Neuronal stem cell (in vitro differentiated cells): ENCODE data around the gene UGCG. TPM values are rescaled to one million over a fixed set of nuclear protein-coding genes. Genes with fewer than 3 reads are reported as not detected.

Source experiments
- DNase-seq: peaks from one replicate; pipeline ENCODE4 v3.0.0-alpha.2; 2013; ENCODE audit warnings: low spot score
- H2AFZ ChIP-seq: one replicate; pipeline ENCODE4 v1.6.1; 2013; ENCODE audit warnings: mild to moderate bottlenecking, low read length, inconsistent platforms
- H2AK5ac ChIP-seq: 2 replicates; pipeline ENCODE4 v1.6.1; 2013; ENCODE audit warnings: low read depth, mild to moderate bottlenecking, inconsistent platforms, low read length, moderate library complexity, mixed read lengths
- H2BK120ac ChIP-seq: 2 replicates; pipeline ENCODE4 v1.6.1; 2013; ENCODE audit warnings: low read depth, mild to moderate bottlenecking, inconsistent platforms, low read length, moderate library complexity, mixed read lengths
- H2BK12ac ChIP-seq: one replicate; pipeline ENCODE4 v1.6.1; 2013; ENCODE audit warnings: low read length, inconsistent platforms
- H2BK15ac ChIP-seq: 2 replicates; pipeline ENCODE4 v1.6.1; 2013; ENCODE audit warnings: mild to moderate bottlenecking, low read length, inconsistent platforms, mixed read lengths
- H2BK5ac ChIP-seq: one replicate; pipeline ENCODE4 v1.6.1; 2013; ENCODE audit warnings: inconsistent platforms, mild to moderate bottlenecking, low read length, moderate library complexity
- H3K14ac ChIP-seq: one replicate; pipeline ENCODE4 v1.6.1; 2013; ENCODE audit warnings: low read length, inconsistent platforms
- H3K18ac ChIP-seq: 2 replicates; pipeline ENCODE4 v1.6.1; 2013; ENCODE audit warnings: low read length, inconsistent platforms
- H3K23ac ChIP-seq: 2 replicates; pipeline ENCODE4 v1.6.1; 2013; ENCODE audit warnings: low read depth, mild to moderate bottlenecking, mixed read lengths, low read length, inconsistent platforms; ENCODE audit not compliant: poor library complexity
- H3K27ac ChIP-seq: replicated peaks from 3 replicates; pipeline ENCODE4 v1.5.1; 2013; ENCODE audit warnings: low read length, inconsistent platforms
- H3K27me3 ChIP-seq, 3 experiments: 2 replicates each; pipeline ENCODE4 v1.6.1; 2013; ENCODE audit warnings: low read length in 3 of 3, mild to moderate bottlenecking in 2 of 3, inconsistent platforms in 1 of 3, low read depth in 1 of 3, mixed read lengths in 1 of 3, moderate library complexity in 1 of 3; ENCODE audit not compliant: control insufficient read depth in 3 of 3, insufficient read depth in 3 of 3
- H3K36me3 ChIP-seq, 2 donors: replicated peaks in 1 of 2; 2 replicates each; pipeline ENCODE4 v1.6.1; 2013; ENCODE audit warnings: low read length in 2 of 2; ENCODE audit not compliant: control insufficient read depth in 2 of 2, insufficient read depth in 2 of 2
- H3K4ac ChIP-seq: 2 replicates; pipeline ENCODE4 v1.6.1; 2013; ENCODE audit warnings: inconsistent platforms, mild to moderate bottlenecking, low read length, moderate library complexity
- H3K4me1 ChIP-seq, 2 donors: 1 replicate in 1 of 2; 2 replicates in 1 of 2; pipeline ENCODE4 v1.6.1; 2013; ENCODE audit warnings: low read length in 2 of 2, low read depth in 1 of 2; ENCODE audit not compliant: control insufficient read depth in 2 of 2, insufficient read depth in 1 of 2
- H3K4me2 ChIP-seq: one replicate; pipeline ENCODE4 v1.6.1; 2013; ENCODE audit warnings: mild to moderate bottlenecking, low read length, inconsistent platforms; ENCODE audit not compliant: insufficient read depth, poor library complexity, severe bottlenecking
- H3K4me3 ChIP-seq, 2 donors: 2 replicates each; pipeline ENCODE4 v1.5.1; 2013; ENCODE audit warnings: low read length in 2 of 2, mild to moderate bottlenecking in 2 of 2, inconsistent platforms in 1 of 2, moderate library complexity in 1 of 2
- H3K79me1 ChIP-seq: one replicate; pipeline ENCODE4 v1.6.1; 2013; ENCODE audit warnings: low read depth, mild to moderate bottlenecking, inconsistent platforms, low read length, moderate library complexity
- H3K9ac ChIP-seq: one replicate; pipeline ENCODE4 v1.6.1; 2013; ENCODE audit warnings: mild to moderate bottlenecking, low read depth, low read length, inconsistent platforms; ENCODE audit not compliant: poor library complexity
- H3K9me3 ChIP-seq, 2 donors: replicated peaks in 1 of 2; 2 replicates each; pipeline versions ENCODE3 to v1.6.1; 2013; ENCODE audit warnings: low read length in 2 of 2, mild to moderate bottlenecking in 2 of 2, inconsistent platforms in 1 of 2, low read depth in 1 of 2, mixed read lengths in 1 of 2, moderate library complexity in 1 of 2; ENCODE audit not compliant: control insufficient read depth in 2 of 2, insufficient read depth in 1 of 2
- H4K8ac ChIP-seq: one replicate; pipeline ENCODE4 v1.6.1; 2013; ENCODE audit warnings: low read depth, mild to moderate bottlenecking, inconsistent platforms, low read length, moderate library complexity
- H4K91ac ChIP-seq: one replicate; pipeline ENCODE4 v1.6.1; 2013; ENCODE audit warnings: low read length, low read depth, mild to moderate bottlenecking, inconsistent platforms; ENCODE audit not compliant: poor library complexity
- WGBS, 2 donors: extraction: QIAGEN DNeasy Blood & Tissue Kit; methylation state at CpG; one replicate each; pipeline ENCODE4 v1.1.7; 2013; ENCODE audit warnings: missing lambda C conversion rate in 2 of 2, mixed read lengths in 1 of 2; ENCODE audit not compliant: insufficient read length in 2 of 2, insufficient replicate concordance in 1 of 2; ENCODE audit errors: extremely low coverage in 2 of 2; 5-methylcytosine and 5-hydroxymethylcytosine counted together
- polyA plus RNA-seq, 2 experiments: library from polyadenylated mRNA; stranded (reverse); fragments of 200-250 nt; gene quantifications; one replicate each; pipeline ENCODE4 v1.2.3, GENCODE V29; 2013

Gene UGCG
- polyA plus RNA-seq (2013, experiment 1 of 2), result 22.3 TPM
- 22.8 TPM for polyA plus RNA-seq (2013, experiment 2 of 2)

DNA sequence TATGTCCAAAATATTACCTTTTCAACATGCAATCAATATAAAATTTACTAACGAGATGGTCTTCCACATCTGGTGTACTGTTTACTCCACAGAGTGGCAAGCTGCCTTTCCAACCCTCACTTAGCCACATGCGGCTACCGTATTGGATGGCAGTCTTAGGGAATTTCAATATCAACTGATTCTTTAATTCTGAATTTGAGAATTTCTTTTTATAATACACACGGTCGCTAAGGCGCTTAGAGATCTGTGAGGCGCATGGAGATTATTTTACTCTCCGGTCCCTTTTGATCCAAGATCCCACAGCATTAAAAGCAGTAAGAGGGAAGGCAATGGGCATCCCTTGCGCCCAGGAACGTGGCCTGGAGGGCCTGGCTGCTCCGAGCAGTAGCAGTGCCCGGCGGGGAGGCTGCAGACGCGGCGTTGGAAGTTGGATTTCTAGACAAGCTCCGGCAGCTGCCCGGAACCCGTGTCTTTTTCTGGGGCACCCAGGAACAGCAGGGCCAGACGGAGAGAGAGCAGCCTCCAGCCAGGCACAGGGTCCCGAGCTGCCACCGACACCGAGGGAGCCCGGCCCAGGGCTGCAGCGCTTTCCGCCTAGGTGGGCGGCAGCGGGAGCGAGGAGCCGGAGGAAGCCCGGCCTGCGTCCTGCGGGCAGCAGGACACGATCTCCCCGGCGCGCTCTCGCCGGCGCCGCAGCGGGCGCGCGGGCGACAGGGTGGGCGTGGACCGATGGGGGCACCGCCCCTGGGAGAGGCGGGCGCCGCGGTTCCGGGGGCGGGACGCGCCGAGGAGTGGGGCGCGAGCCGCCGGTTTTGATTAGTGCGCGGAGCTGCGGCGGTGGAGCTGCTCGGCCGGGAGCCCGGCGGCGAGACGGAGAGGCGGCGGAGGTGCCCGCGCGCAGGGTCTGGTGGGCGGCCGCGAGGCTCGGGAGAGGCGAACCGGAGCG, at the start of gene UGCG:
Gene UGCG (plus strand): TSS at position 819 of the 946 bp plus-strand sequence. CDS start 402 bp downstream, outside the sequence.
- H3K4me3 ChIP-seq, result peak within 1 kb of the TSS; percentile 76 to 98
- H3K18ac ChIP-seq, result peak within 1 kb of the TSS; percentile 99
- peak within 1 kb of the TSS; percentile 96 for H3K27ac ChIP-seq
- H4K91ac ChIP-seq, result no peak within 1 kb of the TSS
- H3K36me3 ChIP-seq, result no peaks in the 10 kb centered on the region
- H4K8ac ChIP-seq, result peak within 1 kb of the TSS; percentile 65
- H3K4me2 ChIP-seq, result peak within 1 kb of the TSS; percentile 73
- H3K9ac ChIP-seq, result peak within 1 kb of the TSS; percentile 91
- no peaks in the 10 kb centered on the region for H3K79me1 ChIP-seq
- H2BK15ac ChIP-seq, result no peak within 1 kb of the TSS
- peak within 1 kb of the TSS; percentile 84 for H3K4ac ChIP-seq
- H3K9me3 ChIP-seq, result no peaks in the 10 kb centered on the region
- peak within 1 kb of the TSS; percentile 98 for H3K23ac ChIP-seq
- H2BK12ac ChIP-seq, result peak within 1 kb of the TSS; percentile 3
- peaks cover 0 to 2% of the 10 kb centered on the region in 2 donors for H3K4me1 ChIP-seq
- H2BK5ac ChIP-seq, result peak within 1 kb of the TSS; percentile 93
- no peaks in the 10 kb centered on the region for H3K27me3 ChIP-seq
- H3K14ac ChIP-seq, result peak within 1 kb of the TSS; percentile 100
- H2AFZ ChIP-seq, result peak within 1 kb of the TSS; percentile 99
- peak within 1 kb of the TSS; percentile 94 for H2BK120ac ChIP-seq
- WGBS, 2 donors, result no CpG with 5 or more reads among the region's 84 CpGs
- no peak within 1 kb of the TSS for H2AK5ac ChIP-seq
- DNase-seq, result peak; percentile 85

DNA sequence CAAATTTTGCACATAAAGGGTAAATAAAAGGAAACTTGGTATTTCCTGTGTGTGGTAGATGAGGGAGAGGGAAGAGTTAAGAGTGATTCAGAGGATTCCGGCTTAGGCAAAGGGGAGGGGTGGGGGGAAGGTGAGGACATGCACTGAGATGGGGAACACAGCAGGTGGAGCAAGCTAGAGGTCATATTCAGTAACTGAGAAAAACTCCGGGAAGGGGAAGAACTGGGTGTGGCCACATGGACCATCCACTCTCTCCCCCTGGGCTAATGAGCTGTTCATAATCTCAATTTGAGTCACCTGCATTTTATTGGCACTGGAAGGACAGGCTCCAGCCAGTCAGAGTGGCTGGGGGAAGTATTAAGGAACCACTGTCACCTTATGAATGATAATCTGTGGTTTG, 45.1 kb upstream of the UGCG start:
- H3K9me3 ChIP-seq, result no peaks in the 10 kb centered on the region

GRCh38 chr9:111852291-111852690, 44.3 kb upstream of the UGCG start:
- Histone ChIP-seq H2BK15ac (no peak overlapping the region), H4K8ac (no peak overlapping the region), H3K23ac (no peak overlapping the region), H3K4me2 (no peak overlapping the region), H3K4me3 (no peak overlapping the region), H2BK120ac (no peak overlapping the region), H3K18ac (no peak overlapping the region), H3K36me3 (no peaks in the 10 kb centered on the region), H3K4me1 (no peaks in the 10 kb centered on the region), H3K4ac (no peak overlapping the region), H2BK12ac (no peak overlapping the region), H3K9me3 (no peaks in the 10 kb centered on the region), H2BK5ac (no peak overlapping the region), H3K27ac (no peak overlapping the region), H3K27me3 (no peaks in the 10 kb centered on the region), H3K9ac (no peak overlapping the region), H2AK5ac (no peak overlapping the region), H3K14ac (no peak overlapping the region), H4K91ac (no peak overlapping the region), H3K79me1 (no peaks in the 10 kb centered on the region), H2AFZ (no peak overlapping the region)
- no CpG with 5 or more reads among the region's 1 CpG for WGBS, 2 donors
- no peak for DNase-seq

More for the DNA sequence above, 45.1 kb upstream of the UGCG start:
- Histone ChIP-seq H2AFZ (no peak overlapping the region), H3K4me3 (no peak overlapping the region), H3K23ac (no peak overlapping the region), H3K4me1 (no peaks in the 10 kb centered on the region), H3K14ac (no peak overlapping the region), H3K36me3 (no peaks in the 10 kb centered on the region), H2AK5ac (no peak overlapping the region), H2BK12ac (no peak overlapping the region), H3K27me3 (no peaks in the 10 kb centered on the region), H3K27ac (no peak overlapping the region), H2BK5ac (no peak overlapping the region), H3K18ac (no peak overlapping the region), H4K8ac (no peak overlapping the region), H4K91ac (no peak overlapping the region), H3K4me2 (no peak overlapping the region), H3K79me1 (no peaks in the 10 kb centered on the region), H2BK120ac (no peak overlapping the region), H3K4ac (no peak overlapping the region), H2BK15ac (no peak overlapping the region), H3K9ac (no peak overlapping the region)
- DNase-seq, result no peak
- WGBS, 2 donors, result no CpG with 5 or more reads among the region's 2 CpGs

GRCh38 chr9:111853450-111853827, 43.2 kb upstream of the UGCG start:
- no peaks in the 10 kb centered on the region for H3K27me3 ChIP-seq
- H3K9ac ChIP-seq, result no peak overlapping the region
- H4K8ac ChIP-seq, result no peak overlapping the region
- H2AK5ac ChIP-seq, result no peak overlapping the region
- H3K23ac ChIP-seq, result no peak overlapping the region
- no peak overlapping the region for H3K4me3 ChIP-seq
- H2BK5ac ChIP-seq, result no peak overlapping the region
- H2BK120ac ChIP-seq, result no peak overlapping the region
- H2BK12ac ChIP-seq, result no peak overlapping the region
- H3K14ac ChIP-seq, result no peak overlapping the region
- no peak overlapping the region for H2AFZ ChIP-seq
- H3K79me1 ChIP-seq, result no peaks in the 10 kb centered on the region
- no peak overlapping the region for H3K18ac ChIP-seq
- H3K4ac ChIP-seq, result no peak overlapping the region
- H4K91ac ChIP-seq, result no peak overlapping the region
- no peaks in the 10 kb centered on the region for H3K36me3 ChIP-seq
- no peaks in the 10 kb centered on the region for H3K4me1 ChIP-seq
- no peak overlapping the region for H3K27ac ChIP-seq
- no peak for DNase-seq
- no peak overlapping the region for H3K4me2 ChIP-seq
- no peak overlapping the region for H2BK15ac ChIP-seq
- no peaks in the 10 kb centered on the region for H3K9me3 ChIP-seq
